HG02610 (cell line): ENCODE results near the gene PHC2.
"Not testable (repeated sequence)": the region's sequence is repeated elsewhere in the genome, so short reads cannot be mapped to it uniquely, and the experiment has no call there.

Experiments used
- ATAC-seq: cut with Tn5 transposase; IDR thresholded peaks from one replicate; pipeline ENCODE4 v1.9.1; 2021; ENCODE audit warnings: mild to moderate bottlenecking, moderate library complexity; ENCODE audit not compliant: unreplicated experiment

The PHC2 gene

DNA sequence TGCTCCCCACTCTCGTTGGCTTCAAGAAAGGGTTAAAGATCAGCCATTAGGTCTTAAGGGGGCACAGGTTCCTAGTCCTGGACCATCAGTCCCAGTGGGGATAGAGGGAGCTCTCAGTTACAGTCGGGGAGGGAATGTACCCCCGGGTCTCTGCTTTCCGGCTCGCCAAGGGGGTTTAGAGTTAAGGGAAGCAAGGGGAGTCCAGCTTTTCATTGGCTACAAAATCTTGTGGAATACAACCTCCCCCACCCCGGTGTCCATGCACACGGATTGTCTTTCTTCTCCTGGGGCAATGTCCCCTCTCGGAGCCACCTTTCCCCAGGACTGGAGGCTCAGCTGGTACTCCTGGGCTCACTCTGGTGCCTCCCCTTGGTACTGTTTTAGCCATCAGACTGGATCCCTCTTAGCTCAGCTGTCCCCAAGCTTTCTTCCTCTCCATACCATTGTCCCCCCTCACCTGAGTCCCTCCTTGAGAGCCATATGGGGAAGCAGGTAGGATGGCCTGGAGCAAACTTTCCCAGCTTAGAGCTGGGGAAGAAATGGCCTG lies 110.2 kb downstream of the PHC2 start, which contains the start of gene A3GALT2:
Gene A3GALT2, minus strand, starts transcription at position 480 of the 547 bp plus-strand sequence. Its CDS starts 0 bp downstream, at position 480.
- ATAC-seq, result no peak

DNA sequence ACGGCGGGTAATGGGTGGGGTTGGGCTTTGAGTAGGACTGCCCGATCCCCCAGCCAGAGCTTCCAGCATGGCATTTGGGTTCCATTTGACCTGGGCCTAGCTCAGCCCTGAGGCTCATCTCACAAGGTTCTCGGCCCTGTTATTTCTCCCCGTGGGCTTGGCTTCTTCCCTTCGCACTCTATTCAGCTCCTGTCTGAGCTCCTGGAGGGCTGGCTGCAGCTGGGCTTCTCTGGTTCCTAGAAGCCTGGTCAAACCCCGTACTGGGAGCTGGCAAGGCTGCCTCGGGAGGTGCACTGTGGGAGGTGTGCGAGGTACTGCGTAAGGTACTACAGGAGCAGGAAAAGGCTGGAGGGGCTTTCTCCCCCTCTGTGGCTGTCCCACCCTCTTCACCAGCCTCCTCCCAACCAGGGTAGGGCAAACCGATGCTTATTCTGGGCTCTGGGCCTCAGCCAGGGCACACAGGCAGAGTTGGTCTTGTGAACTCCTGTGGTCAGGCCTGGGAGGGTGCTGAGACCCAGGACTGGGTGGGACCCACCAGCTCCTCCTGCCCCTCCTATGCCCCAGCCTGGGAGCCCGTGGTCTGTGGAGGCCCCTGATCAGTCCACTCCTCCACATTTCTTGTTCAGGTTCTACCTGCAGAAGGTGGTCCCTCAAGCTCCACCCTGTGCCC lies 110.8 kb downstream of the PHC2 start:
- no peak for ATAC-seq

DNA sequence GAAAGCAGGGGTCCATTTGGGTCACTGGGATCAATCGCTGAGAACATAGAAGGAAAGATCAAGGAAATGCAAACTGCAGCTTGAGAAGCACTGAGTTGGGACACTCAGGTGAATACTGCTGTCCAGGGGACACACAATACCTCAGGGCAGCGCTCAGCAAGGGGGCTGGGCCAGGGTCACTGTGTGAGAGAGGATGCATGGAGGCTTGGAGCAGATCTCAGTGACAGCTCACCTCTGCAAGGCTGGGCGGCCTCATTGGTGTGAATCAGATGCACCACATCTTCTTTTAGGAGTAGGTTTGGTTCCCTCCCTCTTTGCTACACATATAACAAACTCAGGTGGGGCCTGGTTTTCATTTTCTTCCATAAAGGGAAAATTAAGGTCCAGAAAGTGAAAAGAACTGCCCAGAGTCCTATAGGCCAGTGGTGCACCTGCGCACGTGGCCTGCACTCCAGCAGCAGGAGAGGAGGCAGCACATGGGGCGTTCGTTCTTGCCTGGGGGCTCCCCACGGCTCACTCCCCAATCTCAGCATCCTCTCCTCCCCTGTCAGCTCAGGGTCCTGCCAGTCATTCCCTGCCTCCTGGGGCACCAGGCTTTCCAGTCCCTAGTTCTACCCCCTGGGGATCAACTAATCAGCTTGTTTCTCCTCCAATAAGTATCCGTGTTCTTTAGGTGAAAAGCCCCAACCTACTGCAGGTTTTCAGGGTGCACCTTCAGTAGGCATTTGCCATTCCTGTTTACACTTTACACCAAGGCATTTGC lies 111.5 kb downstream of the PHC2 start:
- ATAC-seq, result no peak

DNA sequence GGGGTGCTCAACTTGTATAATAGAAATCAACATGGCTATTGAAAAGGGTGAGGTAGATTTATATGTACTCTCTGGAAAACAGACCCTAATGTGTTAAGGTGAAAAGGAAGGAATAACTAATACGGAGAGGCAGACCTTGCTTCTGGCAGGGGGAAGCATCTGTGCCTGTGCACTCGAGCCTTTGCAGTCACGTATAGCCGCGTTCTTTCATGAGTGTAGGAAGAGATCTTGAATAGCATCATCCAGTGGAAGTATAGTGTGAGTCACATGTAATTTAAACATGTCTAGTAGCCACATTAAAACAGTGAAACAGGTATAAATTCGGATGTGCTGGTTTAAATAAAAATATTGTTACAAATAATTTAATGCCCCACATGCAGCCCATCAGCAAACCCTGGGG lies 112.9 kb downstream of the PHC2 start:
- no peak for ATAC-seq

DNA sequence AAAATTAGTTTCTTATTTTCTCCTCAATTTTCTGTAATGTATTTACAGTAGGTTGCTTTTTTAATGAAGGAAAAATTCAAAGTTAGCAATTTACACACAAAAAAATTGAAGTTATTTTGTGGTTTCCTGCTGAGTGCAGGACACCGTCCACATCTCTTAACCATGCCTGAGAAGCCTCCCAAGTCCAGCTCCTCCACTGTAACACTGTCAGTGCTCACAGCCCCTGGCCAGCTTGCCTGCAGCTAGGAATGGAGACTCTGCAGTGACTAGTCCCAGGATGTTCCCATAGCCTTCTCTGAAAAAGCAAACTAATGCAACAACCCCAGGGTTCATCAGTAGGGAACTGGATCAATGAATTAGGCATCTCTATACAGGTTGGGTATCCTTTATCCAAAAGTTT lies 113.5 kb downstream of the PHC2 start:
- no peak for ATAC-seq

DNA sequence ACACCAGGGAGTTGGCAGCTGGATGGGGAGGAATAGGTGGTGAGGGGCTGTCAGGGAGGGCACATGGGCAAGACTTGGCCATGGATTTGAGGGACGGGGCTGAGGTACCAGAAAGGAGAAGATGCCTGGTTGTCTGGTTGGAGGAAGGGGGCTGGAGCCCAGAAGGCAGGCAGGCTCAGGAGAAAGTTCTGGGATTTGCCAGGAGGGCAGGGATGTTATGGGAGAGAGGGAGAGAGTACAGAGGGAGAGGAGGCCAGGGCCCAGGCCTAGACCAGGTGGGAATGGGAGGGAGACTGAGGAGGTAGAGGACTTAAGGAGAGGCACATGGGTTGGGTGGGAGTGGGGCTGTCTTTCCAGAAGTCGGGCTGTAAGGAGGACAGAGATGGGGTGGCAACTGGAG lies 114.3 kb downstream of the PHC2 start:
- ATAC-seq, result no peak

DNA sequence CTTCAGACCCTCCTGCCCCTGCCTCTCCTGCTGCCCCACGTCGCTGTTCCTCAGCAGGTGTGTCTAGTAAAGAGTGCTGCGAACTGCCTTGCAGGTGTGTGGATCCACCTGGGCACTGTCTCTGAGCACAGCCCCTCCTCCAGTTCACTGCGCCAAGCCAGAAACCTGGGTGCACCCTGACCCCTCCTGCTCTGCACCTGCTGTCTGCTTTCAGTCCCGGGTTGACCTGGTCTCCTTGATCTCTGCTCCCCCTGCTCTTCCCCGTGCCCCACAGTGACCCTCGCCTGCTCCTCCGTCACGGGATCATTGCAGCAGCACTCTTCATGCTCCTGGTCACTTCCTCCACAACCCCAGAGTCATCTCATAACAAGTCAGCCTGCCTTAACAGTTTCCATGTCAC lies 116.5 kb downstream of the PHC2 start:
- ATAC-seq, result no peak

DNA sequence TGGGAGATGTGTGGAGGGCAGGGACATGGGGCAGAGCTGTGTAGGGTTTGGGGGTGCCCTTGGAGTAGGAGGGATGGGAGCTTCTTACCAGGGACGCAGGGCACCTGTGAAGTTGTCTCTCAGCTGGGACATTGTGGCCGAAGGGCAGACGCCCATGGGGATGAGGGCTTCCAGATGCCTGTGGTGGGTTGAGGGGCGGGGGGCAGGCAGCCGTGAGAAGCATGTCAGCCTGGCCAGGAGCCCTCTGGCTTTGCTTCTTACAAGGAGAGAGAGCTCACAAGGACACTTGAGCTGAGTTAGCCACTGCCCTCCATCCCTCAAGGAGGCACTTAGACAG lies 118.5 kb downstream of the PHC2 start:
- ATAC-seq, result no peak

DNA sequence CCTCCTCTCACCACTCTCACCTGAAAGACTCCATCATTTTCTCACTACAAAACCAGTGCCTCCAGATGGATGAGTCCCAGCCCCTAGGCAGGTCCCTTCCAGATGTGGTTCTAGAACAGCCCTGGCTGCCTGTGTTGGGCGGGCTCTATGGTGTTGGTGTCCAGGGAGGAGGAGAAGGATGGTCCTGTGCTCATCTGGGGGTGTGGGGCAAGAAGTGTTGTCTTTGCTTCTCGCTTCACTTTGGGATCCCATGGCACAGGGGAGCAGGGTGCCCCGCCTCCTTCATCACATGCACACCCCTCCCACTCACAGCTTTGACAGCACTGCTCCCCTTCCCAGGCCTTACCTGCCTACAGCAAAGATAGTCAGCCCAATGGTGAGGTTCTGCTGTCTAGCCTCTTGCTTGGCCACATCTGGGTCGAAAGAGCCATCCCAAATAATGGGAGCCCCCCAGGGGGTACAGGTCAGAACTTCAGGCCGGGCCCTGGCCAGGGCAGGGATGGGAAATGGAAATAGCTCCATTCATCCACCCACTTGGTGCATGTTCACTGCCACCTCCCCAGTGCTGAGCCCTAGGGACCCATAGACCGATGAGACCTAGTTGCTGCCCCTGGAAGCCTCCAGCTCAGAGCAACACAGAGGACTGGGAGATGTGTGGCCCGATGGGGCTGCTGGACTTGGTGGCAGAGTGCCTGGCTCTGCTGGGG lies 119.0 kb downstream of the PHC2 start:
- no peak for ATAC-seq

DNA sequence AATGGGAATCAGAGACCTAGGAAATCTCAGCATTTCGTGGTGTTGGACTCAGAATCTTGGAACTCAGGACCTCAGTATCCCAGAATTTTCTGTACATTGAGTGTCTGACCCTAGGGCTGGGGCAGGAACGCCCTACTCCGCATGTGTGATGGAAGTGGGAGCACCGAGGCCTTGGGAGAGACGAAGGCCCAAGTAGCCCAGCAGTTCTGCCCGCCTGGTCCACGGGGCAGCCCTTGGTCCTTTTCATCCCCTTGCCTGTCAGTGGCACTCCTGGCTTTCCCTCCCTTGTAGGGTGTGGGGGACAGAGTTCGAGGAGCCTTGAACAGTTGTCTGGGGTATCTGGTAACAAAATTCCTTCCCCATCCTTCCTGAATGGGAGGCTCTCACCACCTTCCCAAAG lies 120.2 kb downstream of the PHC2 start:
- no peak for ATAC-seq

DNA sequence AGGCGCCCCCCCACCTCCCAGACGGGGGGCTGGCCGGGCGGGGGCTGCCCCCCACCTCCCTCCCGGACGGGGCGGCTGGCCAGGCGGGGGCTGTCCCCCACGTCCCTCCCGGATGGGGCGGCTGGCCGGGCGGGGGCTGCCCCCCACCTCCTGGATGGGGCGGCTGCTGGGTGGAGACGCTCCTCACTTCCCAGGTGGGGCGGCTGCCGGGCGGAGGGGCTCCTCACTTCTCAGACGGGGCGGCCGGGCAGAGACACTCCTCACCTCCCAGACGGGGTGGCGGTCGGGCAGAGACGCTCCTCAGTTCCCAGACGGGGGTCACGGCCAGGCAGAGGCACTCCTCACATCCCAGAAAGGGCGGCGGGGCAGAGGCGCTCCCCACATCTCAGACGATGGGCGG lies 121.5 kb downstream of the PHC2 start:
- not testable (repeated sequence) for ATAC-seq

DNA sequence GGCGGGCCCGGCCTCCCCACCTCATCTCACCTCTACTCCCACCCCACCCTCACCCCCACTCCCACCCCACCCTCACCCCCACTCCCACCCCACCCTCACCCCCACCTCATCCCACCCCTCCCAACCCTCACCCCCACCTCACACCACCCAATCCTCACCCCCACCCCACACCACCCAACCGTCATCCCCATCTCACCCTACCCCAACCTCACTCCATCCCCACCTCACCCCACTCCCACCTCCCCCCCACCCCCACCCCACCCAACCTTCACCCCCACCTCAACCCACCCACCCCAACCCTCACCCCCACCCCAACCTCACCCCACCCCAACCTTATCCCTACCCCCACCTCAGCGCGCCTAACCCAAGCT lies 123.4 kb downstream of the PHC2 start:
- ATAC-seq, result no peak

DNA sequence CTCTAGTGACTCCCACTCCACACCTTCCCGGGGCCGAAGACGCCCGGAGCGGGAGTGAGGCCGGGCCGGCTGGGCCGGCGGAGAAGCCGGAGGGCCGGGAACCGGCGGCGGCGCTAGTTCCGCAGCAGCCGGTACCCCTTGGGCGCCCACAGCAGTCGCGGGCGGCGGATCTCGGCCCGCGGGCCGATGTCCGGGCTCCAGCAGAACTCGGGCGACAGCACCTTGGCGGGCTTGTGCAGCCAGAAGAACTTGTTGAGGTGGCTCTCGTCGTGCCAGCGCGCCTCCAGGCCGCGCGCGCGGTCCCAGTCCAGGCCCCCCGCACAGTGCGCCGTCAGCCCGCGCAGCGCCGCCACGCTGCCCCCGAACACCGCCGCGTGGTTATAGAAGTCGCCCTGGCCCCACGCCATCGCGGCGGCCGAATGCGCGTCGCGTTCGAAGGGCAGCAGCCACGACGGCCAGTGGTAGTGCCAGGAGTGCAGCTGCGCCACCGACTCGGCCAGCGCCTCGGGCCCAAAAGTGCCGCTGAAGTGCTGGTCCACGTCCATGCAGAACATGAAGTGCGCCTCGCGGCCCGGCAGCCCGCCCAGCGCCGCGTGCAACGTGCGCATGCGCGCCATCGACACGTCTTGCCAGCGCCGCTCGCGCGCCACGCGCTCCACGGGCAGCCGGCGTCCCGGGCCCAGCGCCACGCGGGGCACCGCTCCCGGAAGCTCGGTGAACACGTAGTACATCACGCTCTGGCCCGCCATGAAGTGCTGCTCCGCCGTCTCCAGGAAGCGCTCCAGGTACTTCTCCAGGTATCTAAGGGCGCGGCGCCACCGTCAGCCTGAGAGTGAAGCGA lies 124.0 kb downstream of the PHC2 start:
- ATAC-seq, result no peak

DNA sequence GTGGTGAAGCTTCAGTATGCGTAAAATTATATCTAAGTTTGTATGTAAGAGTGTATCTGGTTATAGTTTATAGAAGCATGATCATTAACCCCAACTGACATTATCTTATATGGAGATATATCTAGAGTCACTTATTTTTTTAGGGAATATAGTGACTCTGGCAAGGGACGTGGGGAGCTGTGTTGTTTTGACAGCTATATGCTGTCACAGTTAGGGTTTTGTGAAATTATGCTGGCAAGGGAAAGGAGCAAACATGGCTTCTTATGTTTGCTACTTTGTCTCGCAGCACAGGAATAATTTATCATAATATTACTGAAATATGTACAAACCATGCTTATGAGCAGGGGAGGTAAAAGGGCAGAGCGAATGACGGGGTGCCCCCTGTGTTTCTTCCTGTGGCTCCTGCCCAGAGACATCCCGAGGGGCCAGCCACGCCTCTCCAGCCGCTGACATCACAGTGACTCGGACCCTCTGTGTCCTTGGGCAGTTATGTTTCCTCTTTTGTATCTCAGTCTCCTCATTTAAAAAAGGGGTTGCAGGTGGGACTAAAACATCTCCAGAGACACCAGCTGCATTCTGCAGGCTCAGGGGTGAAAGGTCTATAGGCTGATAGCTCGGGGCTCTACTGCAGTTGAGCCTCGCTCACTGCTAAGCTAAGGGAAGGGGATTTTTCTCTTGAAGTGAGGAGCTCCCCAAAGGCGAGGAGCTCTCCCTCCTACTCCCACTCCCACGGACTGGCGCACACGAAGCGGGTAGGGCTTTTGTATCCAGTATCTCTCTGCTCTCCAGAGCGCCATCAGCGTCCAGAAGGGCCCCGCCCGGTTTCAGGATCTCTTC lies 124.9 kb downstream of the PHC2 start:
- ATAC-seq, result no peak

DNA sequence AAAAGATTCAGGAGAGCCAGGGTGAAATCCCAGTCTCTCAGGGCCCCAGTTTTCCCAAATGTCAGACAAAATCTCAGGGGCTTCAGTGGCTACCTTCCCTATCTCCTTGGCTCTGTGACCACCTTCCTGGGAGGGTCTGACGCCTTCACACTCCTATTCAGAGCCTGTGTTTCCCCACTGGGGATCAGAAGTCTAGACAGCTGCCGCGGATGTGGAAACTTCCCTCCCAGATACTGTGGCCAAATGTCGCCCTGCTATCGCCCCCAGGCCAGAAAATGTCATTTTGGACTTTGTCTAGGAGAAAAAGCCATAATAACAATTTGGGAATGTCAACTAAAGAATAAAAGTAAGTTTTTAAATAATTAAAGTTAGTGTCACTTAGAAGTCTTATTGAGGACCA lies 125.9 kb downstream of the PHC2 start:
- ATAC-seq, result no peak

DNA sequence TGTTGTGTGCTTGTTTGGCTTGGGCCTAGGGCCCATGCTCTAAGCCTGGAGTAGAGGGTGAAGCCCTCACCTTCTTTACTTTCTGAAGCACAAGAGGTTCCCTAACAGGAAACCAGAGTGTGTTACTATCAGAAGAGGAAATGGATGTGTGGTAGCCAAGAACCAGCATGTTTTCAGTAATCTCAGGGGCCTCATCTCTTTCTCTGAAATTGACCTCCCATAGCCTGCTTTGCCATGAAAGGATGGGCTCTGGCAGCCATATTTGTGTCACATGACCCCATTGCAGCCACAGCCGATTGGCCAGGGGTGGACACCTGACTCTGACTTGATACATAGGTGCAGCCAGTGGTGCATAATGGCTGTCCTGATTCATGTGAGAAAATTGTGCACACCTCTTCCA lies 128.6 kb downstream of the PHC2 start:
- ATAC-seq, result no peak

DNA sequence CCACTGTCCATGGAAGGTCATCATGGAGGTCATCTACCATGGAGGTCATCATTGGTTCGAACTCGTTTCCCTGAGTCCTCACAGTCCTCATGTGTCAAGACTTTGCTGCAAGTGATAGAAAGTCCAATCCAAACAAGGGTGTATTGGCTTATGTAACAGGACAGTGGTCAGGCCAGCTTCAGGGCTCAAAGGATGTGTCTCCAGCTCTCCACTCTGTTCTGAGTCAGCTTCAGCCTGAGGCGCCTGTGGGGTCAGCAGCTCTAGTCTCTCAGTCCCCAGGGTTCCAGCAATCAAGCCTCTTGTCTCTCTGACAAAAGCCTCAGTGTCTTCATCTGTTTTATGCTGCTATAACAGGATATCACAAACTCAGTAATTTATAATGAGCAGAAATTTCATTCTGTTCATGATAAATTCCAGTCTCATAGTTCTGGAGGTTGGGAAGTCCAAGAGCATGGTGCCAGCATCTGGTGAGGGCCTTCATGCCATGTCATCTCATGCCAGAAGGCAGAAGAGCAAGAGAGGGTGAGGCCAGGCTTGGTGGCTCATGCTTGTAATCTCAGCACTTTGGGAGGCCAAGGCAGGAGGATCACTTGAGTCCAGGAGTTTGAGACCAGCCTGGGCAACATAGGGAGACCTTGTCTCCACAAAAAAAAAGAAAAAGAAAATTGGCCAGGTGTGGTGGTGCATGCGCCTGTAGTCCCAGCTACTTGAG lies 129.5 kb downstream of the PHC2 start:
- ATAC-seq, result no peak

DNA sequence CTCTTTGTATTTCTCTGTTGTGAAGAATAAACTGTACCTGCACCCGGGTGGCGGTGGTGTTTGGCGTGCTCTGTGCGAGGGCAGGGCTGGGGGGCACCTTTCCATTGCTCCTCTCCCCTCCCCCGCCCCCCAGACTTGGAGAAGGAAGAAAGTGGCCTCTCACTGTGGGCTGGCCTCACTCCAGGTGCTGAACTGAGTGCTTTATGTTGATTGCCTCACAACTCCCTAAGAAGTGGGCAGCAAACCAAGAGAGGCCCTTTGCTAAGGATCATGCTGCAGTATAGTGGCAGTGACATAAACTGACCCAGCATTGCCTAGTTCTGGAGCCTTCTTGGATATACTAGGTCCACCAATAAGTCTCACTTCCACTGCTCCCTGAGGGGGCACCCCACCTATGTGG lies 130.2 kb downstream of the PHC2 start:
- no peak for ATAC-seq

DNA sequence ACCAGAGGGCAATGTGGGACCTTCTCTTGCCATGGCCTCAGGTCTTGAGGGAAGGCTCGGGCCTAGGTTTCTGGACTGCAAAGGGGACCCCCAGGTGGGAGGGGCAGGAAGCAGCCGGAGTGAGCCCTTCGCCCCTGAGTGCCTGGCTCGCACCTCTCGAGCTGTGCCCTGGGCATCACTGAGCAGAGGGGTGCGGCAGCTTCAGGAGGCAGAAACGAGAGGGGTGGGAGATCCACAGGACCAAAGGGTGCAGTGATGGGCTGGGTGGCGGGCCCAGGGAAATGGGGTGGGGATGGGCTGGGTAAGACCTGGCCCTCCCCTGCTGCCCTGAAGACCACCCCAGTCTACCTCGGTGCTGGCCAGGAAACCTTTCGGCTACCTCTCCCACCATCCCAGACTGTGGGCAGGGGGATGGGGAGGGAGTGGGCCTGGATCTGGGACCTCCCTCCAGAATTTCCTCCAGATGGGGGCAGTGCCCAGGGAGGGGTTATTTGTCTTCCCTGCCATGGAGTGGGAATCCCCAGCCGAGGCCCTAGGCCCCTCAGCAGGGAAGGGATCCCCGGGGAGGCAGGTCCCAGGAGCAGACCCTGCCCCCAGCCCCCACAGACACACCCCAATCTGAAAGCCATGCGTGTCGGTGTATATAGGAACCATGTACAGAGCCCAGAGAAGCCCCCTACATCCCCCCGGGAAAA lies 131.3 kb downstream of the PHC2 start:
- ATAC-seq, result no peak
